HCT116 (cell line): ENCODE measurements around the gene ZFPL1. TPM values are rescaled to one million over a fixed set of nuclear protein-coding genes. Genes with fewer than 3 reads are reported as not detected.

Experiments used
- ATAC-seq: fragments of 200-7000 bp; cut with Tn5 transposase; 2 replicates; pipeline ENCODE4 v1.9.1; 2020; ENCODE audit warnings: mild to moderate bottlenecking, moderate library complexity
- BruUV-seq: library from RNA; stranded (reverse); fragments of 400-500 nt; replicated peaks from 2 replicates; lab custom pipeline; 2021; lab: Mats Ljungman, UMichigan
- CTCF ChIA-PET: fragments of 300-600 bp; sonication (Branson Sonifier 250); formaldehyde crosslinking; loops from one replicate; lab custom pipeline; 2021; ENCODE audit warnings: antibody characterized with exemption; lab: Charles Lee
- POLR2A ChIA-PET: fragments of 300-600, 350-600 bp; sonication (Branson Sonifier 250); formaldehyde crosslinking; loops from one replicate; lab custom pipeline; 2021; ENCODE audit warnings: antibody characterized with exemption; lab: Charles Lee
- RAD21 ChIA-PET, 2 experiments: fragments of 300-600 bp; sonication (Branson Sonifier 250); formaldehyde crosslinking; loops; one replicate each; lab custom pipeline; 2023; ENCODE audit warnings: low total read pairs in 2 of 2; ENCODE audit not compliant: uncharacterized antibody in 2 of 2, unreplicated experiment in 2 of 2, low non-redundant PET in 1 of 2; lab: Charles Lee
- DNase-seq: peaks from one replicate; pipeline ENCODE4 v3.0.0-alpha.2; 2010; ENCODE audit warnings: low read depth, low spot score
- H2AFZ ChIP-seq: fragments of 200-600 bp; shearing (Covaris generic), sonication (generic); 2 replicates; pipeline ENCODE4 v1.6.1; 2017; ENCODE audit warnings: low read depth, mixed run types, mixed read lengths, antibody characterized with exemption, low read length; ENCODE audit not compliant: poor library complexity, severe bottlenecking
- H3K27ac ChIP-seq: 2 replicates; pipeline ENCODE4 v1.5.1; 2012; ENCODE audit warnings: low read depth, low read length
- H3K27me3 ChIP-seq: fragments of 200-600 bp; sonication (generic); 2 replicates; pipeline ENCODE4 v1.6.1; 2016; ENCODE audit warnings: mixed run types, low read length, mixed read lengths; ENCODE audit not compliant: insufficient read depth
- H3K36me3 ChIP-seq, 2 experiments: fragments of 200-500 bp in 1 of 2; fragments of 200-600 bp in 1 of 2; sonication (Bioruptor generic) in 1 of 2; sonication (generic) in 1 of 2; 2 replicates each; pipeline versions ENCODE4 v1.5.1 to v1.6.1; 2014 to 2016; ENCODE audit warnings: low read length in 2 of 2, inconsistent platforms in 1 of 2, mixed read lengths in 1 of 2, mixed run types in 1 of 2; ENCODE audit not compliant: insufficient read depth in 2 of 2, control insufficient read depth in 1 of 2
- H3K4me1 ChIP-seq, 2 experiments: fragments of 200-600 bp in 1 of 2; sonication (generic) in 1 of 2; 2 replicates each; pipeline versions ENCODE4 v1.5.1 to v1.6.1; 2012 to 2017; ENCODE audit warnings: low read length in 2 of 2, inconsistent platforms in 1 of 2, mild to moderate bottlenecking in 1 of 2, mixed read lengths in 1 of 2, mixed run types in 1 of 2, moderate library complexity in 1 of 2; ENCODE audit not compliant: insufficient read depth in 2 of 2, control insufficient read depth in 1 of 2
- H3K4me2 ChIP-seq: fragments of 200-600 bp; sonication (generic); 2 replicates; pipeline ENCODE4 v1.6.1; 2017; ENCODE audit warnings: mixed run types, low read length, mixed read lengths
- H3K4me3 ChIP-seq, 2 experiments: fragments of 200-600 bp in 1 of 2; sonication (generic) in 1 of 2; replicated peaks in 1 of 2; 2 replicates each; pipeline ENCODE4 v1.5.1; 2011 to 2016; ENCODE audit warnings: low read length in 2 of 2, control low read depth in 1 of 2, low read depth in 1 of 2, mild to moderate bottlenecking in 1 of 2, mixed read lengths in 1 of 2, mixed run types in 1 of 2
- H3K79me2 ChIP-seq: fragments of 200-600 bp; sonication (generic); 2 replicates; pipeline ENCODE4 v1.6.1; 2017; ENCODE audit warnings: mild to moderate bottlenecking, mixed run types, low read length, moderate library complexity, mixed read lengths; ENCODE audit not compliant: insufficient read depth
- H3K9ac ChIP-seq: fragments of 200-600 bp; sonication (generic); 2 replicates; pipeline ENCODE4 v1.6.1; 2016; ENCODE audit warnings: low read length, mixed read lengths
- H3K9me2 ChIP-seq: fragments of 200-600 bp; sonication (generic), shearing (Covaris generic); 2 replicates; pipeline ENCODE4 v1.6.1; 2017; ENCODE audit warnings: mixed run types, mild to moderate bottlenecking, moderate library complexity; ENCODE audit not compliant: insufficient read depth
- H3K9me3 ChIP-seq, 2 experiments: fragments of 200-500 bp in 1 of 2; fragments of 200-600 bp in 1 of 2; sonication (Bioruptor generic) in 1 of 2; sonication (generic) in 1 of 2; 2 replicates each; pipeline ENCODE4 v1.6.1; 2014 to 2017; ENCODE audit warnings: low read length in 2 of 2, mixed read lengths in 2 of 2, inconsistent platforms in 1 of 2, low read depth in 1 of 2, mild to moderate bottlenecking in 1 of 2, mixed run types in 1 of 2, moderate library complexity in 1 of 2; ENCODE audit not compliant: control insufficient read depth in 1 of 2, insufficient read depth in 1 of 2
- H4K20me1 ChIP-seq: fragments of 200-600 bp; sonication (generic), shearing (Covaris generic); 2 replicates; pipeline ENCODE4 v1.6.1; 2017; ENCODE audit warnings: mixed run types, mild to moderate bottlenecking, moderate library complexity; ENCODE audit not compliant: insufficient read depth
- CBX3 ChIP-seq: IDR thresholded peaks from 2 replicates; pipeline ENCODE4 v1.6.1; 2012; ENCODE audit warnings: low read depth
- ELF1 ChIP-seq: IDR thresholded peaks from 2 replicates; pipeline ENCODE4 v1.6.1; 2012; ENCODE audit warnings: low read depth, borderline replicate concordance
- FOSL1 ChIP-seq: IDR thresholded peaks from 2 replicates; pipeline ENCODE4 v1.6.1; 2012; ENCODE audit warnings: low read depth
- POLR2A ChIP-seq: IDR thresholded peaks from 2 replicates; pipeline ENCODE4 v1.7.0; 2011; ENCODE audit warnings: borderline replicate concordance; ENCODE audit not compliant: insufficient read depth, insufficient read length; ENCODE audit errors: extremely low read depth
- RAD21 ChIP-seq: IDR thresholded peaks from 2 replicates; pipeline ENCODE4 v1.6.1; 2012; ENCODE audit warnings: low read depth, mild to moderate bottlenecking
- ZFX ChIP-seq: fragments of 450-650 bp; IDR thresholded peaks from 2 replicates; pipeline ENCODE4 v1.6.1; 2017
- intact Hi-C: fragments of 100-400 bp; cut with micrococcal nuclease; formaldehyde crosslinking; loops from 2 replicates; pipeline ENCODE4 v1.10.0; 2022
- total RNA-seq: library from RNA; stranded (reverse); gene quantifications from one replicate; pipeline ENCODE4 v1.2.1, GENCODE V29; 2021; ENCODE audit not compliant: unreplicated experiment
- TF ChIP-seq, protein P1 (sequence below): IDR thresholded peaks from 2 replicates; pipeline ENCODE4 v1.6.1; 2011; ENCODE audit warnings: mild to moderate bottlenecking, low read length, moderate library complexity; ENCODE audit not compliant: insufficient replicate concordance; ENCODE audit errors: extremely low read depth
- TF ChIP-seq, protein P2 (sequence below), 3 experiments: fragments of 200-600 bp in 1 of 3; sonication (generic) in 1 of 3; IDR thresholded peaks in 2 of 3; conservative IDR thresholded peaks in 1 of 3; 2 replicates each; pipeline ENCODE4 v1.5.1; 2012 to 2017; ENCODE audit warnings: low read depth in 2 of 3, low read length in 2 of 3, antibody characterized with exemption in 1 of 3, borderline replicate concordance in 1 of 3, control low read depth in 1 of 3, mild to moderate bottlenecking in 1 of 3, mixed read lengths in 1 of 3, mixed run types in 1 of 3, moderate library complexity in 1 of 3; ENCODE audit not compliant: insufficient read depth in 1 of 3

ZFPL1 gene
- total RNA-seq, 1 experiment from 2014 or later, result 35.3 TPM

DNA sequence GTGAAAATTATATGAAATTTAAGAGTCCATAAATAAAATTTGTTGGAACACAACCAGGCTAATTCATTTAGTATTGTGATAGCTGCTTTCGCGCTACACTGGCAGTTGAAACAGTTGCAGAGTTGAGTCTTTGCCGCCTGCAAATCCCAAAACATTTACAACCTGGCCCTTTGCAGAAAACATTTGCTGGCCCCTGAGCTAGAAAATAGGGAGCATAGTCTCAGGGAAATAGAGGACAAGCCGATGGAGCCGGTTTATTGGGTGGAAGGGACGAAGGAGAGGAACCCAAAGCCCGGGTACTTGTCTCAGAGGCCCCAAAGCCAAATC lies 43.5 kb upstream of the ZFPL1 start:
- Histone ChIP-seq H3K4me3 (peak overlapping the region; percentile 83 to 92), H3K27ac (peak overlapping the region; percentile 97), H2AFZ (no peak overlapping the region), H3K9me2 (no peaks in the 10 kb centered on the region), H3K4me1 (peaks cover 32 to 38% of the 10 kb centered on the region in 2 experiments), H3K27me3 (no peaks in the 10 kb centered on the region), H3K4me2 (peak overlapping the region; percentile 92), H3K36me3 (peaks cover 2 to 8% of the 10 kb centered on the region in 2 experiments; a peak in 2 of 4 replicates), H3K9ac (peak overlapping the region; percentile 91), H4K20me1 (no peaks in the 10 kb centered on the region), H3K9me3 (no peaks in the 10 kb centered on the region), H3K79me2 (peaks cover 25% of the 10 kb centered on the region)
- no peak for ATAC-seq
- POLR2A ChIA-PET, result interaction anchor here (0.9 to 1.7 kb wide), 3 partner anchors 10 to 71 kb away, joined by 4 to 5 read pairs (median 5); partner anchors contain the start of gene TM7SF2
- RAD21 ChIA-PET, result no interaction called here
- TF ChIP-seq CBX3 (no peak), RAD21 (no peak), FOSL1 (no peak), ELF1 (no peak), POLR2A (peak; percentile 27), ZFX (no peak)
- TF ChIP-seq, protein P1, sequence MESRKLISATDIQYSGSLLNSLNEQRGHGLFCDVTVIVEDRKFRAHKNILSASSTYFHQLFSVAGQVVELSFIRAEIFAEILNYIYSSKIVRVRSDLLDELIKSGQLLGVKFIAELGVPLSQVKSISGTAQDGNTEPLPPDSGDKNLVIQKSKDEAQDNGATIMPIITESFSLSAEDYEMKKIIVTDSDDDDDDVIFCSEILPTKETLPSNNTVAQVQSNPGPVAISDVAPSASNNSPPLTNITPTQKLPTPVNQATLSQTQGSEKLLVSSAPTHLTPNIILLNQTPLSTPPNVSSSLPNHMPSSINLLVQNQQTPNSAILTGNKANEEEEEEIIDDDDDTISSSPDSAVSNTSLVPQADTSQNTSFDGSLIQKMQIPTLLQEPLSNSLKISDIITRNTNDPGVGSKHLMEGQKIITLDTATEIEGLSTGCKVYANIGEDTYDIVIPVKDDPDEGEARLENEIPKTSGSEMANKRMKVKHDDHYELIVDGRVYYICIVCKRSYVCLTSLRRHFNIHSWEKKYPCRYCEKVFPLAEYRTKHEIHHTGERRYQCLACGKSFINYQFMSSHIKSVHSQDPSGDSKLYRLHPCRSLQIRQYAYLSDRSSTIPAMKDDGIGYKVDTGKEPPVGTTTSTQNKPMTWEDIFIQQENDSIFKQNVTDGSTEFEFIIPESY, result no peak
- TF ChIP-seq, protein P2, sequence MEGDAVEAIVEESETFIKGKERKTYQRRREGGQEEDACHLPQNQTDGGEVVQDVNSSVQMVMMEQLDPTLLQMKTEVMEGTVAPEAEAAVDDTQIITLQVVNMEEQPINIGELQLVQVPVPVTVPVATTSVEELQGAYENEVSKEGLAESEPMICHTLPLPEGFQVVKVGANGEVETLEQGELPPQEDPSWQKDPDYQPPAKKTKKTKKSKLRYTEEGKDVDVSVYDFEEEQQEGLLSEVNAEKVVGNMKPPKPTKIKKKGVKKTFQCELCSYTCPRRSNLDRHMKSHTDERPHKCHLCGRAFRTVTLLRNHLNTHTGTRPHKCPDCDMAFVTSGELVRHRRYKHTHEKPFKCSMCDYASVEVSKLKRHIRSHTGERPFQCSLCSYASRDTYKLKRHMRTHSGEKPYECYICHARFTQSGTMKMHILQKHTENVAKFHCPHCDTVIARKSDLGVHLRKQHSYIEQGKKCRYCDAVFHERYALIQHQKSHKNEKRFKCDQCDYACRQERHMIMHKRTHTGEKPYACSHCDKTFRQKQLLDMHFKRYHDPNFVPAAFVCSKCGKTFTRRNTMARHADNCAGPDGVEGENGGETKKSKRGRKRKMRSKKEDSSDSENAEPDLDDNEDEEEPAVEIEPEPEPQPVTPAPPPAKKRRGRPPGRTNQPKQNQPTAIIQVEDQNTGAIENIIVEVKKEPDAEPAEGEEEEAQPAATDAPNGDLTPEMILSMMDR (IDR thresholded peaks at IDR 0.05 in 2 of 3, conservative IDR thresholded peaks at IDR 0.05 in 1 of 3; ENCODE audit: borderline replicate concordance in 1 of 3, insufficient read depth in 1 of 3, low read depth in 2 of 3, low read length in 2 of 3), result no peak
- intact Hi-C loops, result loop anchor here (5.0 kb wide), 1 partner anchor 42 kb away; the partner anchor contains the start of genes CDCA5 and ZFPL1
- no peak for DNase-seq
- CTCF ChIA-PET, result interaction anchor here (1.6 kb wide), 1 partner anchor 27 kb away, joined by 9 read pairs; the partner anchor contains the start of gene ARL2
- no TSS peak for BruUV-seq
